PC-3 (cell line): ENCODE results near the gene NT5C1B.

ENCODE experiments used
- EZH2phosphoT487 ChIP-seq: fragments of 300-600 bp; sonication (generic); IDR thresholded peaks from 2 replicates; pipeline ENCODE4 v1.6.1; 2018; ENCODE audit warnings: mild to moderate bottlenecking, antibody characterized with exemption, low read length, borderline replicate concordance
- TF ChIP-seq, protein P1 (sequence below): fragments of 300-600 bp; sonication (generic); conservative IDR thresholded peaks from 2 replicates; pipeline ENCODE4 v1.5.1; 2017; ENCODE audit warnings: antibody characterized with exemption, low read depth, mild to moderate bottlenecking, low read length

GRCh38 chr2:18602298-18602697, 12.9 kb upstream of the NT5C1B start:
- TF ChIP-seq, protein P1, sequence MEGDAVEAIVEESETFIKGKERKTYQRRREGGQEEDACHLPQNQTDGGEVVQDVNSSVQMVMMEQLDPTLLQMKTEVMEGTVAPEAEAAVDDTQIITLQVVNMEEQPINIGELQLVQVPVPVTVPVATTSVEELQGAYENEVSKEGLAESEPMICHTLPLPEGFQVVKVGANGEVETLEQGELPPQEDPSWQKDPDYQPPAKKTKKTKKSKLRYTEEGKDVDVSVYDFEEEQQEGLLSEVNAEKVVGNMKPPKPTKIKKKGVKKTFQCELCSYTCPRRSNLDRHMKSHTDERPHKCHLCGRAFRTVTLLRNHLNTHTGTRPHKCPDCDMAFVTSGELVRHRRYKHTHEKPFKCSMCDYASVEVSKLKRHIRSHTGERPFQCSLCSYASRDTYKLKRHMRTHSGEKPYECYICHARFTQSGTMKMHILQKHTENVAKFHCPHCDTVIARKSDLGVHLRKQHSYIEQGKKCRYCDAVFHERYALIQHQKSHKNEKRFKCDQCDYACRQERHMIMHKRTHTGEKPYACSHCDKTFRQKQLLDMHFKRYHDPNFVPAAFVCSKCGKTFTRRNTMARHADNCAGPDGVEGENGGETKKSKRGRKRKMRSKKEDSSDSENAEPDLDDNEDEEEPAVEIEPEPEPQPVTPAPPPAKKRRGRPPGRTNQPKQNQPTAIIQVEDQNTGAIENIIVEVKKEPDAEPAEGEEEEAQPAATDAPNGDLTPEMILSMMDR: no peak; the same call in 1 of the 2 replicates
- TF ChIP-seq EZH2phosphoT487: no peak
